ENCODE results near the gene DCAF7.

GRCh38 chr17:63609816-63610573 is 59.7 kb downstream of the DCAF7 start:
- no peak for TF ChIP-seq CTCF (IDR thresholded peaks at IDR 0.05)
- TF ChIP-seq POLR2A (IDR thresholded peaks at IDR 0.05; ENCODE audit: low read depth) = no peak
